Endothelial cell of coronary artery (primary cell): ENCODE data around the gene STXBP1. TPM values are rescaled to one million over a fixed set of nuclear protein-coding genes. Genes with fewer than 3 reads are reported as not detected.

ENCODE experiments used
- total RNA-seq: library from RNA; depleted of rRNA; stranded (reverse); fragments of >200 nt; gene quantifications from 2 replicates; pipeline ENCODE4 v1.2.3, GENCODE V29; 2014

The STXBP1 gene
- total RNA-seq = 11.2 and 18.0 TPM in 2 replicates

GRCh38 chr9:127611899-127612790, at the start of gene STXBP1:
STXBP1 (plus strand) TSS chr9:127612277; CDS start chr9:127612404, 127 bp downstream.

DNA sequence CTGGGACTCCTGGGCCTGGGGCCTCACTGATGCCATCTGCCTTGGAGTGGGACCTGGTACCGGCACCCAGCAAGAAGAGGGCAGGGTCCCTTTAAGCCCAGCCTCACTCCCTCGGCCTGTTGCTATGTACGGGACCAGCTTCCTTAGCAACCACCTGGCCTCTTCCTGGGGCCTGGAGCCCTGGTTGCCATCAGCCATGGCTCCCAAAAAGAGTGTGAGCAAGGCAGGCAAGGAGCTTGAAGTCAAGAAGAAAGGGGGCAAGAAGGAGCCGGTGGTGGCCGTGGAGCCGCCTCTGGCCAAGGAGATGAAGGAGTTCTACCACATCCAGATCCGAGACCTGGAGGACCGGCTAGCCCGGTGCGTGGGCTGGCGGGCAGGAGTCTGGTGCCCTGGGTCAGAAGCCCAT, 94.8 kb downstream of the STXBP1 start, which contains the start of gene CFAP157:
CFAP157 (plus strand) TSS at position 153 of the 406 bp plus-strand sequence; CDS start at position 197, 44 bp downstream.

GRCh38 chr9:127715470-127716337, 103.6 kb downstream of the STXBP1 start, which contains the start of the genes PTRH1 and TTC16:
PTRH1 (minus strand) TSS chr9:127715663; CDS start chr9:127715639, 24 bp downstream.
TTC16 (plus strand) TSS chr9:127716079; CDS start chr9:127716146, 67 bp downstream.

DNA sequence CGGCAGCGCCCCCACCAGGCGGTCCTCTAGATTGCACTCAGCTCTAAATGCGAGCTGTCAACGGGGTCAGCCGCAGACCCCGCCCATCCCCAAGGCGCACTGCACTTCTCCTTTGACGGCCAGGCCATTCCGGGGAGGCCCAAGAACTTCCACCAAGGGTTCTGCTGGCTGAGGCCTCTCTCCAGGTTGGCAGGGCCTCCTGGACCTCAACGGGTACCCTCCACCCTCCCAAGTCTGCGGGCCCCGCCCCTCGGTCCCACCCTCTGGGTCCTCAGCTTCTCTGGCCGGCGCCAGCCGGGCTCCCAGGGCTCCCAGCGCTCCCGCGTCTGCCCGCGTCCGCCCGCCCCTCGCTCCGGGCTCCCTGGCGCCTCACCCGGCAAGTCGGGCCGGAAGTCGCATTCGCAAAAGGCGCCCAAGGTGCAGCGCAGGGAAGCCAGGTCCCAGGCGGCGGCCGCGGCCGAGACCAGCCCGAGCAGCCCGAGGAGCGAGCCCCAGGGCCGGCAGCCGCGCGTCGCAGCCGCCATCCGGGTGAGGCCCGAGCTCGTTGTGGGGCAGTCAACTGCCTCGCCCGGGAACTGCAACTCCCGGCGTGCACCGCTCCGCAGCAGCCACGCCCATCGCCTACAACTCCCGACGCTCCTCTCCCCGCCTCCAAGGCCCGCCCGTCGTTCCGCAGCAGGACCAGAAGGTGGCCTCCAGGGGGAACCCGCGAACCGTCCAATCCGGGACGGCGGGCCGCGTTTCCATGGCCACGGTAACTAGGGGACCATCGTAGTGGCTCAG, 122.9 kb downstream of the STXBP1 start, which contains the start of gene TOR2A:
TOR2A (minus strand) TSS at position 548 of the 783 bp plus-strand sequence; CDS start at position 524, 24 bp downstream.

Other genes starting within 250 kb of the STXBP1 start
- gene SLC2A8, start 215.1 kb upstream of the STXBP1 start, total RNA-seq = 8.8 and 8.9 TPM in 2 replicates
- 11.5 and 13.7 TPM in 2 replicates for gene ZNF79, start 187.9 kb upstream of the STXBP1 start, total RNA-seq
- gene RPL12, start 160.9 kb upstream of the STXBP1 start, total RNA-seq = 1,331 and 1,588 TPM in 2 replicates
- gene LRSAM1, start 160.8 kb upstream of the STXBP1 start, total RNA-seq = 9.8 and 12.7 TPM in 2 replicates
- gene CFAP157, start 94.7 kb downstream of the STXBP1 start, total RNA-seq = not detected in 2 replicates
- 44.9 and 49.9 TPM in 2 replicates for gene PTRH1, start 103.4 kb downstream of the STXBP1 start, total RNA-seq
- not detected in 2 replicates for gene TTC16, start 103.8 kb downstream of the STXBP1 start, total RNA-seq
- gene TOR2A, start 123.0 kb downstream of the STXBP1 start, total RNA-seq = 4.8 and 5.2 TPM in 2 replicates
- gene SH2D3C, start 166.4 kb downstream of the STXBP1 start, total RNA-seq = 62.1 and 63.2 TPM in 2 replicates
- gene CDK9, start 173.8 kb downstream of the STXBP1 start, total RNA-seq = 95.8 and 102 TPM in 2 replicates
- gene FPGS, start 190.6 kb downstream of the STXBP1 start, total RNA-seq = 72.3 and 81.5 TPM in 2 replicates
- 60.0 and 137 TPM in 2 replicates for gene ENG, start 242.4 kb downstream of the STXBP1 start, total RNA-seq